ENCODE measurements around the gene IFNA4. TPM values are rescaled to one million over a fixed set of nuclear protein-coding genes. Genes with fewer than 3 reads are reported as not detected.
"Not testable (repeated sequence)": the region's sequence is repeated elsewhere in the genome, so short reads cannot be mapped to it uniquely, and the experiment has no call there.

IFNA4 gene
- total RNA-seq (not detected), polyA plus RNA-seq (not detected)
- long read RNA-seq, donor 1 = 0 reads
- long read RNA-seq, donor 2 = 0 reads
- long read RNA-seq, donor 3 = 0 reads
- long read RNA-seq, donor 4 = 0 reads
- long read RNA-seq, donor 5 = 0 reads
- long read RNA-seq, donor 6 = 0 reads
- long read RNA-seq, donor 7 = 0 reads
- long read RNA-seq, donor 8 = 0 reads
- long read RNA-seq, donor 9 = 0 reads
- long read RNA-seq, donor 10 = 0 reads

DNA sequence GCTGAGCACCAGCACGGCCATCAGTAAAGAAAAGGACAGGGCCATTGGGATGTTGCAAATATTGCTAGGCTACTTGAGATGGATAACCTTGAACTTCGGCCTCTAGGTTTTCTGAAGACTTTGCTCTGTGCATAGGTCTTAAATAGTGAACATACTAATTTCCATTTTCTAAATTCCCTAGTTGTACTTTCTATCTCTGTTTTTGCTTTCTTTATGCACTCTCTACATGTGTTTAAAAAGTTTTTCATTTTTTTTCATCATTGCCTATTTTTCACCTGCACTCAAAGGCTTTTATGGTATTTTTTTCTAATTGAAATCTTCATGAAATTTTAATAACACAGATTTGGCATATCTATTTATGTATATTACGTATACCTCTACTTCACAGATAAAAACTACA, at the start of gene IFNA4:
TSS of gene IFNA4 (minus strand) at position 101 of the 400 bp plus-strand sequence. CDS start at position 45, 56 bp downstream.
- H3K27me3 ChIP-seq (ENCODE audit: control insufficient read depth in 2 of 2, insufficient read depth in 1 of 2, low read length in 1 of 2); H3K4me1 ChIP-seq (ENCODE audit: control insufficient read depth in 2 of 2, insufficient read depth in 2 of 2, low read length in 2 of 2); H3K9me3 ChIP-seq (ENCODE audit: control insufficient read depth in 2 of 2, insufficient read depth in 1 of 2, low read length in 1 of 2); H3K36me3 ChIP-seq (ENCODE audit: control insufficient read depth in 2 of 2, insufficient read depth in 2 of 2, low read length in 1 of 2); H3K27ac ChIP-seq (ENCODE audit: low read depth in 1 of 2, low read length in 1 of 2); DNase-seq (ENCODE audit: low read depth in 6 of 9, low spot score in 9 of 9); H3K4me3 ChIP-seq (ENCODE audit: low read length in 2 of 2): not testable (repeated sequence)
- 97% methylated on average over 3 of the region's 3 CpGs for WGBS

DNA sequence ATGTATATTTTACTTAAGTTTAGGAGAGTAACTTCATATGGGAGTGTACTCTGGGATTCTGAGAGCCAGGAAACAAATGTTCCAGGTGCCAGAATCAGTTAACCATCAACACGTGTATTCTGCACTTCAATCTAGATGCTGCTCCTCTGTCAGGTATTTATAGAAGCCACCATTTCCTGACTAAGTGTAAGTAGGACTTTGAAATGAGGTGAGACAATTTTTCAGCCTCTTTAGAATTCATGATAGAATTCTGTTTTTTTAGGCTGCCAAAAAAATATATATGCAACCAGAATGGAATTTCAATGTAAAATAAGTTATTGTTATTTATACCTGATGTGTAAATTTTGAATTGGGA, 49.0 kb upstream of the IFNA4 start:
- H3K9me3 ChIP-seq (ENCODE audit: control insufficient read depth in 2 of 2, insufficient read depth in 1 of 2, low read length in 1 of 2); H3K4me1 ChIP-seq (ENCODE audit: control insufficient read depth in 2 of 2, insufficient read depth in 2 of 2, low read length in 2 of 2); H3K4me3 ChIP-seq (ENCODE audit: low read length in 2 of 2); H3K36me3 ChIP-seq (ENCODE audit: control insufficient read depth in 2 of 2, insufficient read depth in 2 of 2, low read length in 1 of 2); H3K27me3 ChIP-seq (ENCODE audit: control insufficient read depth in 2 of 2, insufficient read depth in 1 of 2, low read length in 1 of 2); H3K27ac ChIP-seq (ENCODE audit: low read depth in 1 of 2, low read length in 1 of 2): not testable (repeated sequence)
- WGBS = 0% methylated on average over 1 of the region's 1 CpG
- peak in 2 of 9 donors; percentile 13 to 57 for DNase-seq (ENCODE audit: low read depth in 6 of 9, low spot score in 9 of 9)

GRCh38 chr9:21235468-21236359, 48.3 kb upstream of the IFNA4 start:
- not testable (repeated sequence) for H3K4me3 ChIP-seq (ENCODE audit: low read length in 2 of 2); H3K4me1 ChIP-seq (ENCODE audit: control insufficient read depth in 2 of 2, insufficient read depth in 2 of 2, low read length in 2 of 2); H3K36me3 ChIP-seq (ENCODE audit: control insufficient read depth in 2 of 2, insufficient read depth in 2 of 2, low read length in 1 of 2); H3K9me3 ChIP-seq (ENCODE audit: control insufficient read depth in 2 of 2, insufficient read depth in 1 of 2, low read length in 1 of 2); H3K27me3 ChIP-seq (ENCODE audit: control insufficient read depth in 2 of 2, insufficient read depth in 1 of 2, low read length in 1 of 2)
- WGBS = 29% methylated on average over 8 of the region's 8 CpGs
- H3K27ac ChIP-seq (ENCODE audit: low read depth in 1 of 2, low read length in 1 of 2) = peak overlapping the region in 1 of 2 donors; percentile 43
- peak in 8 of 9 donors; percentile 30 to 89 (median 62) for DNase-seq (ENCODE audit: low read depth in 6 of 9, low spot score in 9 of 9)

GRCh38 chr9:21234153-21234687, 46.8 kb upstream of the IFNA4 start:
- WGBS = 96% methylated on average over 4 of the region's 4 CpGs
- DNase-seq (ENCODE audit: low read depth in 6 of 9, low spot score in 9 of 9) = no peak
- H3K27me3 ChIP-seq (ENCODE audit: control insufficient read depth in 2 of 2, insufficient read depth in 1 of 2, low read length in 1 of 2) = no peaks in the 10 kb centered on the region
- no peak overlapping the region for H3K27ac ChIP-seq (ENCODE audit: low read depth in 1 of 2, low read length in 1 of 2)
- H3K4me3 ChIP-seq (ENCODE audit: low read length in 2 of 2) = no peak overlapping the region
- H3K9me3 ChIP-seq (ENCODE audit: control insufficient read depth in 2 of 2, insufficient read depth in 1 of 2, low read length in 1 of 2) = no peaks in the 10 kb centered on the region
- no peaks in the 10 kb centered on the region for H3K4me1 ChIP-seq (ENCODE audit: control insufficient read depth in 2 of 2, insufficient read depth in 2 of 2, low read length in 2 of 2)
- no peaks in the 10 kb centered on the region for H3K36me3 ChIP-seq (ENCODE audit: control insufficient read depth in 2 of 2, insufficient read depth in 2 of 2, low read length in 1 of 2)

DNA sequence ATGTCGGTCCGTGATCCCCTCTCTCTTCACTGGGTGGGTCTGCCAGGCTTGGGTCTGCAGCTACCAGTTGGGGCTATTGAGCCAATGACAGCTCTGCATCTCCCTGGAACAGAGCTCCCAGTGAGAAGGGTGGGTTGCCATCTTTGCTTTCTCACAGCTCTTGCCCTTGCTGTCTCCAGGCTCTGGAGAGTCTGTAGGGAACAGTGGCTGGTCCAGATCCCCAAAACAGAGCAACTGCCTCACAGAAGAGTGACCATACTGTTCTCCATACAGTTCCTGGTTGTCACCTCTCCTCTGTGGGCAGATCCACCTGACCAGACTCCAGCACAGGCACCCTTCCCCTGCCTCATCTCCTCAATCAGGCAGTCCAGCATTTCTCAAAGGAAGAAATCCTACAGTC, 45.9 kb upstream of the IFNA4 start:
- DNase-seq (ENCODE audit: low read depth in 6 of 9, low spot score in 9 of 9) = no peak
- Histone ChIP-seq H3K4me3 (ENCODE audit: low read length in 2 of 2) (no peak overlapping the region), H3K36me3 (ENCODE audit: control insufficient read depth in 2 of 2, insufficient read depth in 2 of 2, low read length in 1 of 2) (no peaks in the 10 kb centered on the region), H3K9me3 (ENCODE audit: control insufficient read depth in 2 of 2, insufficient read depth in 1 of 2, low read length in 1 of 2) (no peaks in the 10 kb centered on the region), H3K27me3 (ENCODE audit: control insufficient read depth in 2 of 2, insufficient read depth in 1 of 2, low read length in 1 of 2) (no peaks in the 10 kb centered on the region), H3K27ac (ENCODE audit: low read depth in 1 of 2, low read length in 1 of 2) (no peak overlapping the region), H3K4me1 (ENCODE audit: control insufficient read depth in 2 of 2, insufficient read depth in 2 of 2, low read length in 2 of 2) (no peaks in the 10 kb centered on the region)
- 100% methylated on average over 2 of the region's 2 CpGs for WGBS

- H3K4me1 ChIP-seq (ENCODE audit: control insufficient read depth in 2 of 2, insufficient read depth in 2 of 2, low read length in 2 of 2) = no peaks in the 10 kb centered on the region
- H3K9me3 ChIP-seq (ENCODE audit: control insufficient read depth in 2 of 2, insufficient read depth in 1 of 2, low read length in 1 of 2) = no peaks in the 10 kb centered on the region
- 93% methylated on average over 2 of the region's 2 CpGs for WGBS
- DNase-seq (ENCODE audit: low read depth in 6 of 9, low spot score in 9 of 9) = no peak
- no peaks in the 10 kb centered on the region for H3K36me3 ChIP-seq (ENCODE audit: control insufficient read depth in 2 of 2, insufficient read depth in 2 of 2, low read length in 1 of 2)
- no peaks in the 10 kb centered on the region for H3K27me3 ChIP-seq (ENCODE audit: control insufficient read depth in 2 of 2, insufficient read depth in 1 of 2, low read length in 1 of 2)
- H3K4me3 ChIP-seq (ENCODE audit: low read length in 2 of 2) = no peak within 1 kb of the TSS
- H3K27ac ChIP-seq (ENCODE audit: low read depth in 1 of 2, low read length in 1 of 2) = no peak within 1 kb of the TSS
Measured at GRCh38 chr9:21228122-21228521, 40.7 kb upstream of the IFNA4 start, which contains the start of gene IFNA17. IFNA17 (minus strand) TSS chr9:21228222; CDS start chr9:21228173, 49 bp downstream.

DNA sequence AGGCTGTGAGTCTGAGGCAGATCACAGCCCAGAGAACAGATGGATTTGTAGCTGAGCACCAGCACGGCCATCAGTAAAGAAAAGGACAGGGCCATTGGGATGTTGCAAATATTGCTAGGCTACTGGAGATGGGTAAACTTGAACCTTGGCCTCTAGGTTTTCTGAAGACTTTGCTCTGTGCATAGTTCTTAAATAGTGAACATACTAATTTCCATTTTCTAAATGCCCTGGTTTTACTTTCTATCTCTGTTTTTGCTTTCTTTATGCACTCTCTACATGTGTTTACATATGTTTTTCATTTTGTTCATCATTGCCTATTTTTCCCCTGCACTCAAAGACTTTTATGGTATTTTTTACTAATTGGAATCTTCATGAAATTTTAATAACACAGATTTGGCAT, 29.8 kb upstream of the IFNA4 start, which contains the start of gene IFNA16:
TSS of gene IFNA16 (minus strand) at position 101 of the 400 bp plus-strand sequence. CDS start at position 95, 6 bp downstream.
- 87% methylated on average over 1 of the region's 1 CpG for WGBS
- not testable (repeated sequence) for DNase-seq (ENCODE audit: low read depth in 6 of 9, low spot score in 9 of 9); H3K27ac ChIP-seq (ENCODE audit: low read depth in 1 of 2, low read length in 1 of 2); H3K4me1 ChIP-seq (ENCODE audit: control insufficient read depth in 2 of 2, insufficient read depth in 2 of 2, low read length in 2 of 2); H3K4me3 ChIP-seq (ENCODE audit: low read length in 2 of 2); H3K27me3 ChIP-seq (ENCODE audit: control insufficient read depth in 2 of 2, insufficient read depth in 1 of 2, low read length in 1 of 2); H3K36me3 ChIP-seq (ENCODE audit: control insufficient read depth in 2 of 2, insufficient read depth in 2 of 2, low read length in 1 of 2); H3K9me3 ChIP-seq (ENCODE audit: control insufficient read depth in 2 of 2, insufficient read depth in 1 of 2, low read length in 1 of 2)

- H3K36me3 ChIP-seq (ENCODE audit: control insufficient read depth in 2 of 2, insufficient read depth in 2 of 2, low read length in 1 of 2); H3K9me3 ChIP-seq (ENCODE audit: control insufficient read depth in 2 of 2, insufficient read depth in 1 of 2, low read length in 1 of 2); H3K27ac ChIP-seq (ENCODE audit: low read depth in 1 of 2, low read length in 1 of 2); H3K27me3 ChIP-seq (ENCODE audit: control insufficient read depth in 2 of 2, insufficient read depth in 1 of 2, low read length in 1 of 2); H3K4me3 ChIP-seq (ENCODE audit: low read length in 2 of 2); H3K4me1 ChIP-seq (ENCODE audit: control insufficient read depth in 2 of 2, insufficient read depth in 2 of 2, low read length in 2 of 2): not testable (repeated sequence)
- 42% methylated on average over 5 of the region's 5 CpGs for WGBS
- DNase-seq (ENCODE audit: low read depth in 6 of 9, low spot score in 9 of 9) = peak in 6 of 9 donors; percentile 4 to 57 (median 10)
Measured at GRCh38 chr9:21213411-21214326, 26.3 kb upstream of the IFNA4 start.

Measured in thymus (tissue), 14 donors.